IMR-90 (cell line): ENCODE measurements around the gene FXN. TPM values are rescaled to one million over a fixed set of nuclear protein-coding genes. Genes with fewer than 3 reads are reported as not detected.

Experiments
- ATAC-seq: fragments of 200-7000 bp; cut with Tn5 transposase; 2 replicates; pipeline ENCODE4 v1.9.1; 2020; ENCODE audit warnings: low read depth, mild to moderate bottlenecking, moderate library complexity
- BruUV-seq: library from RNA; stranded (reverse); fragments of 400-500 nt; replicated peaks from 2 replicates; lab custom pipeline; 2021; lab: Mats Ljungman, UMichigan
- CTCF ChIA-PET: fragments of 300-600 bp; formaldehyde crosslinking; extraction: SDS; loops from one replicate; lab custom pipeline; 2021; ENCODE audit warnings: antibody characterized with exemption; lab: Yijun Ruan, JAX
- POLR2A ChIA-PET: fragments of 300-600 bp; sonication (Branson Sonifier 250); formaldehyde crosslinking; loops from one replicate; lab custom pipeline; 2022; ENCODE audit warnings: antibody characterized with exemption; ENCODE audit not compliant: unreplicated experiment; lab: Charles Lee
- DNase-seq: peaks from one replicate; pipeline ENCODE4 v3.0.0; 2013
- H2AFZ ChIP-seq: replicated peaks from 2 replicates; pipeline ENCODE3; 2013; ENCODE audit warnings: low read length, mild to moderate bottlenecking; ENCODE audit not compliant: poor library complexity
- H2AK5ac ChIP-seq: 2 replicates; pipeline ENCODE4 v1.6.1; 2013; ENCODE audit warnings: low read depth, low read length, inconsistent platforms
- H2AK9ac ChIP-seq: replicated peaks from 2 replicates; pipeline ENCODE3; 2013; ENCODE audit warnings: mild to moderate bottlenecking, low read depth, low read length, moderate library complexity; ENCODE audit not compliant: poor library complexity
- H2BK120ac ChIP-seq: 2 replicates; pipeline ENCODE4 v1.6.1; 2013; ENCODE audit warnings: low read depth, low read length, inconsistent platforms
- H2BK15ac ChIP-seq: 3 replicates; pipeline ENCODE4 v1.6.1; 2013; ENCODE audit warnings: low read depth, low read length, inconsistent platforms
- H2BK20ac ChIP-seq: 2 replicates; pipeline ENCODE4 v1.6.1; 2013; ENCODE audit warnings: low read depth, mild to moderate bottlenecking, inconsistent platforms, low read length, moderate library complexity
- H2BK5ac ChIP-seq: 2 replicates; pipeline ENCODE4 v1.6.1; 2013; ENCODE audit warnings: mild to moderate bottlenecking, low read depth, low read length, inconsistent platforms; ENCODE audit not compliant: poor library complexity, severe bottlenecking
- H3K14ac ChIP-seq: replicated peaks from 2 replicates; pipeline ENCODE4 v1.6.1; 2013; ENCODE audit warnings: low read depth, low read length, inconsistent platforms
- H3K18ac ChIP-seq: 2 replicates; pipeline ENCODE4 v1.6.1; 2013; ENCODE audit warnings: low read depth, low read length, control low read depth
- H3K23ac ChIP-seq: 2 replicates; pipeline ENCODE4 v1.6.1; 2013; ENCODE audit warnings: low read depth, low read length, inconsistent platforms
- H3K27ac ChIP-seq: 2 replicates; pipeline ENCODE4 v1.5.1; 2013; ENCODE audit warnings: mild to moderate bottlenecking, control low read depth, low read length; ENCODE audit not compliant: insufficient read depth
- H3K27me3 ChIP-seq: 2 replicates; pipeline ENCODE4 v1.6.1; 2013; ENCODE audit warnings: low read length; ENCODE audit not compliant: control insufficient read depth, insufficient read depth
- H3K36me3 ChIP-seq: 2 replicates; pipeline ENCODE4 v1.6.1; 2013; ENCODE audit warnings: low read length, mixed read lengths; ENCODE audit not compliant: control insufficient read depth, insufficient read depth
- H3K4ac ChIP-seq: 2 replicates; pipeline ENCODE4 v1.6.1; 2013; ENCODE audit warnings: low read depth, low read length, inconsistent platforms
- H3K4me1 ChIP-seq: 2 replicates; pipeline ENCODE4 v1.6.1; 2013; ENCODE audit warnings: low read length, mixed read lengths; ENCODE audit not compliant: control insufficient read depth, insufficient read depth
- H3K4me2 ChIP-seq: 2 replicates; pipeline ENCODE4 v1.6.1; 2013; ENCODE audit warnings: low read depth, mild to moderate bottlenecking, control low read depth, low read length, moderate library complexity
- H3K4me3 ChIP-seq: 2 replicates; pipeline ENCODE4 v1.5.1; 2013; ENCODE audit warnings: low read depth, mild to moderate bottlenecking, control low read depth, low read length, moderate library complexity; ENCODE audit not compliant: insufficient read depth
- H3K56ac ChIP-seq: 2 replicates; pipeline ENCODE4 v1.6.1; 2013; ENCODE audit warnings: low read length, inconsistent platforms; ENCODE audit not compliant: insufficient read depth; ENCODE audit errors: extremely low read depth
- H3K79me1 ChIP-seq, 2 experiments: 2 replicates each; pipeline ENCODE4 v1.6.1; 2013; ENCODE audit warnings: low read length in 2 of 2, inconsistent platforms in 1 of 2, low read depth in 1 of 2
- H3K9ac ChIP-seq: 2 replicates; pipeline ENCODE4 v1.6.1; 2013; ENCODE audit warnings: low read depth, low read length, control low read depth
- H3K9me1 ChIP-seq: 2 replicates; pipeline ENCODE4 v1.6.1; 2013; ENCODE audit warnings: low read length, inconsistent platforms; ENCODE audit not compliant: insufficient read depth
- H3K9me3 ChIP-seq: 2 replicates; pipeline ENCODE4 v1.6.1; 2013; ENCODE audit warnings: low read length; ENCODE audit not compliant: control insufficient read depth, insufficient read depth
- H4K20me1 ChIP-seq: 2 replicates; pipeline ENCODE4 v1.6.1; 2013; ENCODE audit warnings: low read length, inconsistent platforms; ENCODE audit not compliant: insufficient read depth
- H4K5ac ChIP-seq: 2 replicates; pipeline ENCODE4 v1.6.1; 2013; ENCODE audit warnings: mild to moderate bottlenecking, low read depth, low read length, control low read depth
- H4K8ac ChIP-seq, 2 experiments: 2 replicates each; pipeline ENCODE4 v1.6.1; 2013; ENCODE audit warnings: low read depth in 2 of 2, low read length in 2 of 2, control low read depth in 1 of 2, inconsistent platforms in 1 of 2
- H4K91ac ChIP-seq: 2 replicates; pipeline ENCODE4 v1.6.1; 2013; ENCODE audit warnings: low read depth, low read length, inconsistent platforms; ENCODE audit not compliant: insufficient read depth
- CEBPB ChIP-seq: IDR thresholded peaks from 2 replicates; pipeline ENCODE4 v1.6.1; 2012; ENCODE audit warnings: low read depth, low read length, improper control_type of control experiment
- ELK1 ChIP-seq: fragments of 150-350 bp; IDR thresholded peaks from 2 replicates; pipeline ENCODE4 v1.6.1; 2016; ENCODE audit warnings: low read depth, mild to moderate bottlenecking, low read length, moderate library complexity, borderline replicate concordance
- MXI1 ChIP-seq: IDR thresholded peaks from 2 replicates; pipeline ENCODE4 v1.6.1; 2012; ENCODE audit warnings: low read depth, mild to moderate bottlenecking, low read length, moderate library complexity, borderline replicate concordance
- NFE2L2 ChIP-seq: fragments of 150-350 bp; IDR thresholded peaks from 2 replicates; pipeline ENCODE4 v1.6.1; 2016; ENCODE audit warnings: low read depth, mild to moderate bottlenecking, low read length
- POLR2A ChIP-seq: IDR thresholded peaks from 2 replicates; pipeline ENCODE4 v1.6.1; 2012; ENCODE audit warnings: mild to moderate bottlenecking, low read depth, low read length
- RCOR1 ChIP-seq: IDR thresholded peaks from 2 replicates; pipeline ENCODE4 v1.6.1; 2012; ENCODE audit warnings: mild to moderate bottlenecking, low read length, improper control_type of control experiment; ENCODE audit not compliant: insufficient replicate concordance
- SMC3 ChIP-seq: fragments of 150-350 bp; IDR thresholded peaks from 2 replicates; pipeline ENCODE4 v1.6.1; 2016; ENCODE audit warnings: low read depth, mild to moderate bottlenecking, antibody characterized with exemption, low read length, moderate library complexity
- WGBS, 2 experiments: methylation state at CpG; one replicate each; pipeline versions ENCODE4 v1.1.5 to v1.1.7; 2013; ENCODE audit warnings: missing lambda C conversion rate in 2 of 2; ENCODE audit not compliant: insufficient read length in 1 of 2; ENCODE audit errors: extremely low coverage in 2 of 2; 5-methylcytosine and 5-hydroxymethylcytosine counted together
- dilution Hi-C: fragments of 300-500 bp; cut with HindIII; formaldehyde crosslinking; loops from one replicate; pipeline ENCODE4 v1.14.3; 2018; ENCODE audit warnings: low sequenced_read_pairs; ENCODE audit not compliant: unreplicated experiment
- in situ Hi-C: fragments of 300-500 bp; cut with MboI; formaldehyde crosslinking; loops from 3 replicates; pipeline ENCODE4 v1.14.3; 2019; ENCODE audit warnings: low sequenced_read_pairs, inconsistent platforms, mixed read lengths
- intact Hi-C: fragments of 100-400 bp; cut with micrococcal nuclease; formaldehyde crosslinking; loops from 2 replicates; pipeline ENCODE4 v1.10.0; 2022
- polyA plus RNA-seq, 3 experiments: library from polyadenylated mRNA; depleted of rRNA; stranded (reverse); fragments of >200 nt; gene quantifications; 2 replicates each; pipeline ENCODE4 v1.2.3, GENCODE V29; 2012; ENCODE audit warnings: low replicate concordance in 1 of 3
- total RNA-seq: library from RNA; depleted of rRNA; stranded (reverse); fragments of >200 nt; gene quantifications from 2 replicates; pipeline ENCODE4 v1.2.3, GENCODE V29; 2012

The FXN gene
- total and polyA plus RNA-seq, 2 of the 4 experiments (the other 2 are of a cell fraction): 3.9 to 18.1 TPM

- Histone ChIP-seq H4K91ac (no peak overlapping the region), H3K56ac (no peak overlapping the region), H2BK20ac (no peak overlapping the region), H3K23ac (no peak overlapping the region), H3K4me1 (no peaks in the 10 kb centered on the region), H2BK15ac (no peak overlapping the region), H3K4me2 (no peak overlapping the region), H3K27ac (no peak overlapping the region), H3K79me1 (no peaks in the 10 kb centered on the region), H3K9me3 (no peaks in the 10 kb centered on the region), H4K8ac (no peak overlapping the region), H2AK9ac (no peak overlapping the region), H2AFZ (no peak overlapping the region), H2AK5ac (no peak overlapping the region), H2BK120ac (no peak overlapping the region), H3K4me3 (no peak overlapping the region), H4K5ac (no peak overlapping the region), H3K9me1 (no peaks in the 10 kb centered on the region), H3K18ac (no peak overlapping the region), H4K20me1 (no peaks in the 10 kb centered on the region), H2BK5ac (no peak overlapping the region), H3K4ac (no peak overlapping the region), H3K27me3 (peaks cover 11% of the 10 kb centered on the region), H3K14ac (no peak overlapping the region), H3K36me3 (no peaks in the 10 kb centered on the region), H3K9ac (no peak overlapping the region)
- POLR2A ChIA-PET: no interaction called here
- in situ Hi-C loops (no loop called here), dilution Hi-C loops (no loop called here), intact Hi-C loops (loop anchor here (1.0 to 10.0 kb wide), 3 partner anchors 20 to 654 kb away; no protein-coding TSS in a partner anchor)
- TF ChIP-seq NFE2L2 (no peak), RCOR1 (no peak), SMC3 (no peak), ELK1 (no peak), POLR2A (no peak), CEBPB (no peak), MXI1 (no peak)
- CTCF ChIA-PET: interaction anchor here (0.6 to 1.4 kb wide), 6 partner anchors 9 to 1557 kb away, joined by 3 to 6 read pairs (median 4); no protein-coding TSS in a partner anchor
- 80% methylated on average over 1 of the region's 5 CpGs; no CpG with 5 or more reads in 1 of the 2 experiments for WGBS, 2 experiments
- ATAC-seq (no peak), DNase-seq (no peak)
- BruUV-seq: no TSS peak
Measured at GRCh38 chr9:68998812-68999211, 36.7 kb upstream of the FXN start.
